ENCODE results near the gene NUP214. TPM values are rescaled to one million over a fixed set of nuclear protein-coding genes. Genes with fewer than 3 reads are reported as not detected.
"Not testable (repeated sequence)": the region's sequence is repeated elsewhere in the genome, so short reads cannot be mapped to it uniquely, and the experiment has no call there.

Gene NUP214
- total RNA-seq, 1 experiment from 2014 or later: 21.5 TPM

GRCh38 chr9:131233995-131234394 is 108.6 kb downstream of the NUP214 start:
- DNase-seq (ENCODE audit: low read depth): no peak

DNA sequence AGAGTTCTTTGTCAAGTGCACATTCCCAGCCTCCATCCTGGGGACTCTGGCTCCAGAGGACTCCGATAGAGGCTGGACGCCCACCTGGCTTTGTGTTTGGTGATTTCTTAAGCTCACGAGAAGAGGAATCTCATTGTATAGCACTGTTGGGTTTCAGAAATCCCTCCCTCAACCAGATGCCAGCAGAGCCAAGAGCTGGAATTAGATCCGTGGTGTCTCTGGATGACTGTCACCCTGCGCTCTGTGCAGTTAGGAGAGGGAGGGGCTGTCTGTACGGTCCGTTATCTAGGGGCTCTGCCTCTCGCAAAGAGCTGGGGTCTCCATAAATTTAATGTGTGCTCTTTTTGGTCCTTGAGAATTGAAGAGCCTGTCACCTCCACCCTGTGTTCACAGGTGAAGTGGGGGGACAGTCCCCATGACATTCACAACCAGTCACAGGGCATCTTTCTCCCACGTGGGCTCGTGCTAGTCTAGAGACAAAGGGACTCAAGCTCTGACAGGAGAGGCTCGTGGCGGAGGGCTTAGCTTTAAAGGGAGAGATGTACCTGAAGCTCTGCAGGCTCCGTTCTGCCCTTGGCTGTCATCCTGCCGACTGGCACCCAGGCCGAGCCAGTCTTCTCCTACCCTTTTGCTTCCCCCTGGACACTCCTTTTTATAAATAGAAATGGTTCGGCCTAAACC is 109.6 kb downstream of the NUP214 start:
- no peak for DNase-seq (ENCODE audit: low read depth)

DNA sequence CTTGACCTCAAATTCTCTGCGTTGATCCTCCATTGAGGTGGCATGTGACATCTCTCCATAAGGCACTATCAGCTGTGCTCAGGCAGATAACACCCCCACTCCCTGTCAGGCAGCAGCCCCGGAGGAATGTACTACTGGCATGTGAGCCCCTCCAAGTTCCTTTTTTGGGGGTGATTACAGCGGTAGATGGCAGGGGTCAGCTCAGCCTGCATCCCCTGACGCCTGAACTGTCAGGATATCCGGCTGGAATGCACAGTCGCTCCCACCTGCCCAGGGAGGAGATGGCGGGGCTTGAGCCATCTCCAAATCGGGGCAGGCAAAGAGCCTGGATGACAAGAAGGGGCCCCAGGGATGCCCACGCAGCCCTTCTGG is 110.1 kb downstream of the NUP214 start:
- DNase-seq (ENCODE audit: low read depth): no peak

DNA sequence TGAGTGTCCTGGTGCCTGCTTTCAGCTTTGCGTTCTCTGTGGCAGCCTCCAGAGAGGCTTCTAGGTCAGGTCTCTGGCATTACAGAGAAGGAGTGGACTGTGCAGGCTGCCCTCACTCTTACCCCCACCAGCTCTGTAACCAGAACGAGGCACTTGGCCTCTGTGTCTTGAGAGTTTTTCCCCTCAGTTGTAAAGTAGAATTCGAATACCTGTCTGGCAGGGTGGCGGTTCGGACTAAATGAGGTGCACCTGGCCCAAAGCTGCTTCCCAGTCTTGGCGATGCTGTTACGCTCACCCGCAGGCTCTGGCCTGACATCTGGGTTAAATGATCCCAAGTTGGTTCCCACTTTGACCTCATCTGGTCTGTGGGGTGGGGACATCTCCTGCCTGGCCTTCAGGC is 110.8 kb downstream of the NUP214 start:
- DNase-seq (ENCODE audit: low read depth): no peak

DNA sequence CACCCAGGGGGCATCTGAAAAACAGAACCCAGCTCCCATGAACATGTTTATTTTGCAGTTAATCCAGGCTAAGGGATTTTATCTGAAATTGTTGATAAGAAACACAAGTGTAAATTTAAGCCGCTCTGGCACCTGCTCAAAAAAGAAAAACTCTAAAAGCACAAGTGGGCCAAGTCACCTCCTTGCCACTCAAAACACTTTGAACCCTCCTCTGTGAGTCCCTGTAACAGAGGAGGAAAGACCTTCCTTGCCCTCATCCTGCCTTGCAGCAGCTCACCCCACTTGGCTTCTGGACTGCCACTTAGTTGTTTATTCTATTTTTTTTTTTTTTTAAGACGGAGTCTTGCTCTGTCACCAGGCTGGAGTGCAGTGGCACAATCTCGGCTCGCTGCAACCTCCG is 111.4 kb downstream of the NUP214 start:
- no peak for DNase-seq (ENCODE audit: low read depth)

DNA sequence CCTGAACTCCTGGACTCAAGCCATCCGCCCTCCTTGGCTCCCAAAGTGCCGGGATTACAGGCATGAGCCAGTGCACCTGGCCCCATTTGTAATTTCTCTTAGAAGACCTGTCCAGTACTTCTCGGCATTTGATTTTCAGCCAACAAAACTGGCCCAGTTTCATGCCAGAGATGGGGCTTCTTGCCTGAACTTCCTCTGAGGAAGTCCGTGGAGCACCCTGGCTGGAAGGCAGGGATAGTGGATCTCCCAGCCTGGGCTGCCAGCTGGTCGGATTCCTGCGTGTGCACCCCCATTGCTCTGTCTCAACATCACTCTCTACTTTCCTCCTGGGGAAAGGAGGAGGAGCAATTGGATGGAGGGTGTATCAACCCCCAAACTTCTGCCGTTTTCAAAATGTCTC is 111.9 kb downstream of the NUP214 start:
- peak; percentile 37 for DNase-seq (ENCODE audit: low read depth)

GRCh38 chr9:131237931-131238401 is 112.6 kb downstream of the NUP214 start:
- DNase-seq (ENCODE audit: low read depth): peak; percentile 90

DNA sequence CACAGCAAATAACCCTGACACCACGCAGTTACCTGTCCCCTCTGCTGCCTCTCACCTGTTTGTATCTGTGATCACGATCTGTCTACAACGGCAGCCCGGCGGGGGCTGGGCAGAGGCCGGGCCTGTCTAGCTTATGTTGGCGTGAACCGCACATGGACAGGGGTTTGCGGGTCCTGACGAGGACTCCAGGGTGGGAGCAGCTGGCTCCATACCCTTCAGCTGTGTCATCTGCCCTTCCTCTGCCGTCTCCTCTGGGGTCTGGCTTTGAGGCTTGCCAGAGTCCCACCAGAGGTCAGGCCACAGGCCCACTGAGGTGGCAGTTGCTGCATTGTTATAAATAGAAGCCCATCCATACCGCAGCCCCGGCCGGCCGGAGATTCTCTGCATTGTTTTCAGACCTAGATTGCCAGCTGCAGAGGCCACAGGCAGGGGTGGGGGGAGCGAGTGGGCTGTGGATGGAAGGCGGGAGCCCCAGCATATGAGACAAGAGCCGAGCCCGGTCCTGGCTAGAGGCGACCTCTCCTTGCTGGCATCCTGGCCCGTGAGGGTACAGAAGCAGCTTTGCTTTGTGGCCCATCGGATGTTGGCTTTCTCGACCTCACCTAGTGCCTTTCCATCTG is 113.1 kb downstream of the NUP214 start:
- peak; percentile 95 for DNase-seq (ENCODE audit: low read depth)

- no peak for DNase-seq (ENCODE audit: low read depth)
These were observed 114.0 kb downstream of the NUP214 start for GRCh38 chr9:131239161-131239975.

GRCh38 chr9:131240047-131240921 is 114.9 kb downstream of the NUP214 start:
- DNase-seq (ENCODE audit: low read depth): no peak

DNA sequence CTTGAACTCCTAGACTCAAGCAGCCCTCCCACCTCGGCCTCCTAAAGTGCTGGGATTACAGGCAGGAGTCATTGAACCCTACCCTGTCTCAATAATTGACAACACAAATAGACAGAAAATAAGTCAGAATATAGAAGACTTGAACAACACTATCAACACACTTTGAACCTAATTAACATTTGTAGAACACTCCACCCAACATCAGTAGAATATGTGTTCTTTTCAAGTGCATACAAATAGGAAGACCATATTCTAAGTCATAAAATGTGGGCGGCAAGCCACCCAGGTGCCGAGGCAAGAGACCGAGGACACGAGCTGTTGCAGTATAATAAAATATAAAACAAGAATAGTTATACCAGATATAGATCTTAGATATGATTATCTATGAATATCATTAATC is 118.9 kb downstream of the NUP214 start:
- DNase-seq (ENCODE audit: low read depth): not testable (repeated sequence)

- no peak for DNase-seq (ENCODE audit: low read depth)
These were observed 121.2 kb downstream of the NUP214 start for GRCh38 chr9:131246618-131247017.

DNA sequence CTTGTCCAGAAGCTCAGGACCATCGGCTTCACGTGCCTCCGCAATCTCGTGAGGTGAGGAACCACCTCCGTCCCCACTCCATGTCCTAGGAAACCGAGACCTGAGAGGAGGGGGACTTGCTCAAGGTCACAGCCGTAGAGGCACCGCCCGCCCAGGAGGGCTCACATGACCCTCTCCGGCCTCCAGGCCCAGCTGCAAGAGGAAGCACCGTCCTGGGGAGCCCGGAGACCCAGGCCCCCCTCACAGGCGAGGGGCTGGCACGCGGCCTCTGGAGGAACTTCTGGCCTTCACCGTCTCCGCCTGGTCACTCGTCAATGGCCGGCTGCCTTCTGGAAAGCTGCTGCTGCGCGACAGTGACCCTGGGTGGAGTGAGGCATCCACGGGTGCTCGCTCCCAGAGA is 126.7 kb downstream of the NUP214 start:
- DNase-seq (ENCODE audit: low read depth): no peak

DNA sequence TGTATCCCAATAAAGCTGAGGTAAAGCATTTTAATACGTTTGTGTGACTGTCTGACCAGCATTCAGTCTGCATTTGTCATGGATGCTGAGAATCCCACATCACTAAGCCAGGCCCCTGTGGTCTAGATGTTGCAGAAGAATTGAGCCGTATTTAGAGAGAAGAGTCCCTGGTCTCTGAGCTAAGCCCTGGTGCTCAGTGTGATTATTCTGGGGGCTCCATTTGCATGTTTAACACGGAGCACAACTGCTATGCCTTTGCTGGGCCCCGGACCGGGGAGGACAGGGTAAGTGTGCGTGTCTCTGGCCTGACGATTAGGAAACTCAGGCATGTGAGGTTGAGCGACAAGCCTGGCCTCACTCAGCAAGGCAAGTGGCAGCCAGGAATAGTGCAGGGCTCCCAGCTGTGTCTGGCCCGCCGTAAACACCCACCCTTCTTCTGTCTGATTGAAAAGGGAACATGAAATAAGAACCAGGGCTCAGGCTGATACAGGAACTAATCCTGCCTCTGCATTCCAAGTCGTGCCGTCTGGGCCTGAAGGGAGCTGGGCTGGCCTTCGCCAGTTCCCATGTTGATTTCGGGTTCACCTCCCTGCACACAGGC is 128.6 kb downstream of the NUP214 start:
- DNase-seq (ENCODE audit: low read depth): no peak

- no peak for DNase-seq (ENCODE audit: low read depth)
These were observed 129.2 kb downstream of the NUP214 start for GRCh38 chr9:131254626-131255025.

DNA sequence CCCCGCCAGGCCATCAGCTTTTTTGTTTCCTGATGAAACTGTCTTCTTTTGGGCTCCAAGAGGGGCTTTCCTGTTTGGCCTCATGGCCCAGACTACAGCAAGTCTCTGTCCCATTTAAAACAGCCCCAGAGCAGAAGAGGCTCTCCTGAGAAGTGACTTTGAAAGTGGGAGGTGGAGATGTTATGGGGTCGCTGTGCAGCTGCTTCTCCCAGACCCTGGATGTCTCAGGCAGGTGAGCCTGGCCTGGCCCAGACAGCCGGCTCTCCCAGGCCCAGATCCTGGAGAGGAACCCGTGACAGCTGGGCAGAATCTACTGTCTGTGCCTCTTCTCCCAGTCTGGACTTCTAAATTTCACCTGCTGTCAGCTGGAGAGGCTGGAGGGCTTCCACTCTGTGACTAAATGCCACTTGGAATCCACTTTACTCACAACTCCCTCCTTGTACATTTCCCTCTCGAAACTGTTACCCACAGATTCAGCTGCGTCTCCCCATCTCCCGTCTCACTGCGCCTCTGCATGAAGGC is 130.4 kb downstream of the NUP214 start:
- no peak for DNase-seq (ENCODE audit: low read depth)

DNA sequence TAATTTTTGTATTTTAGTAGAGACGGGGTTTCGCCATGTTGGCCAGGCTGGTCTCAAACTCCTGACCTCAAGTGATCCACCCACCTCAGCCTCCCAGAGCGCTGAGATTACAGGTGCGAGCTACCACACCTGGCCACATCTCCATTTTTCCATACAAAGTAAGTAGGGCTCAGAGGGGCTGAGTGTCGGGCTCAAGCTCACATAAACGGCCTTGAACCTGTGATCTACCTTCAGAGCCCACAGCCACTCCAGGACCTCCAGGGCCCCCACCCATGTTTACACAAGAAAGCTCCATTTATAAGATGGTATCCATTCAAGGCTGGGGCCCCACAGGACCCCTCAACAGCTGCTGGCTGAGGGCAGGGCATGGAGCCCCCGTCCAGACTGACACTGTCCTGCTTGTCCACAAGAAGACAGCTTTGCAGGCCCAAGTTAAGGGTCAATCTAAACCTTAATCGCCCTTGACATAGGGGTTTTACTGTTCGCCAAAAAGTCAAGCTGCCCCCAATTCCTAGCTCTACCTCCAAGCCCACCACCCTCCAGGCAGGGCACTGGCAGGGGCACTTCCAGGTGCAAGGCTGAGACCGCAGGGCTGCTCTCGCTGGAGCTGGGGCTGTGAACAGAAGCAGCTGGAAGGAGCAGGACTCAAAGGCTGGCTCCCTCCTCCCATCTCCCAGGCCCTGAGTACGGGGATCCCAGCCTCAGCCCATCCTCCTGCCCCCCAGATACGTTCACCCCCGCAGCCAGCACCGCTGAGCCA is 132.1 kb downstream of the NUP214 start:
- no peak for DNase-seq (ENCODE audit: low read depth)

DNA sequence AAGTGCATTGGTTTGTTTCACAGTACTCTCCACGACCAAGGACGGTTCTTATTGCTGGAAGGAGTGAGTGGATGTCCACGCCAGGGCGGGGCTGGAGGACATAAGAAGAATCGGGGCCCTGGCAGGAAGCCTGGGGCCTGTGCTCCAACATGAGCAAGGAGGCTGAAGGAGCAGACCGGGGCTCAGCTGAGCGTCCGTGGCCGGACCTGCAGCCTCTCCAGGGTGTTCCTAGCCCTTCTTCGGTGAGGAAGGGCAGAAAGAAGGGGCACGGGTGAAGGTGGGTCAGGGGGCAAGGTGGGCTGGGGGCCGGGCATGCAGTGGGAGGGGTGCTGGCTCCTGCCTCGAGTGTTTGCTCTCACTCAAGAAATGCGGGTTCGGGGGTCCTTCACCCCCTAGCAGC is 132.8 kb downstream of the NUP214 start:
- no peak for DNase-seq (ENCODE audit: low read depth)

DNA sequence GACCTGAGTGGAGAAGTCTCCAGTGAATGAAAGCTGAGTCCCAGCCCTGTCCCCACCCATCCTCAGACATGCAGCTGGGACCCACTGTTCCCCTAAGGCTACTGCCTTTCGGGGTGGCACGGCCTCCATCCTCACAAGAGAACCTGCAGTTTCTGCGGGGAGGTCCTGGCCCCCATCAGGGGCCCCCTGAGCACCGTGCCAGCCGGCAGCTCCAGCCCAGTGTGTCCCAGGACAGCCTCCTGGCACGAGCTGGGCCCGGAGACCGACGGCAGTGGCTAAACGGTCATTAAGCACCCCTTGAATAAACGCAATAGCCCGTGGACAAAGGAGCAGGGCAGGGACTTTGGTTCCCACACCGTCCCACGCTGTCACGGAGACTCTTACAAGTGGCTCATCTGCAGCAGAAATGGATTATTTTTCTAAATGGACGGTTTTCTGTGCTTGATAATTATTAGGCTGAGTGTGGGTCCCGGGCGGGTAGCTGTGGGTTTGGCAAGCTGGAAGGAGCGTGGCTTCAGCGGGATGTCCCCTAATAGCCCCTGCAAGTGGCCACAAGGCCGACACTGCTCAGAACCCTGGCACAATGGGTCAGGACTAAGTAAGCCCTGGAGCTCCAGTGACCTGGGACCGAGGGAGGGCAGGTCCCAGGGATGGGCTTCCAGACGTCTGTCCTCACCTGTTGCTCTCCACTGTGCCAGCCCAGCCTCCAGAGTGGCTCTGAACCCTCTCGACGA is 133.5 kb downstream of the NUP214 start:
- DNase-seq (ENCODE audit: low read depth): no peak
